Vagina (tissue), 2 donors: Measurements from ENCODE around the gene SYT1.

Experiments used
- CTCF ChIP-seq, 3 experiments: fragments of 450-650 bp in 2 of 3; fragments of 200-600 bp in 1 of 3; sonication (generic) in 1 of 3; IDR thresholded peaks; one replicate each; pipeline ENCODE4 v1.5.1; 2017 to 2019; ENCODE audit warnings: antibody characterized with exemption in 3 of 3, mild to moderate bottlenecking in 2 of 3, moderate library complexity in 2 of 3
- POLR2A ChIP-seq, 2 donors: fragments of 450-650 bp; IDR thresholded peaks; one replicate each; pipeline ENCODE4 v1.6.1; 2017; ENCODE audit warnings: antibody characterized with exemption in 2 of 2, mild to moderate bottlenecking in 2 of 2, moderate library complexity in 2 of 2
- POLR2AphosphoS5 ChIP-seq, 2 donors: sonication (generic); formaldehyde crosslinking; IDR thresholded peaks; one replicate each; pipeline ENCODE4 v1.9.0; 2017; ENCODE audit warnings: antibody characterized with exemption in 2 of 2, mild to moderate bottlenecking in 2 of 2, low read depth in 1 of 2; ENCODE audit not compliant: insufficient read depth in 1 of 2

- TF ChIP-seq POLR2AphosphoS5 (IDR thresholded peaks at IDR 0.05; ENCODE audit: insufficient read depth in 1 of 2, low read depth in 1 of 2) (no peak), CTCF (IDR thresholded peaks at IDR 0.05) (no peak), POLR2A (IDR thresholded peaks at IDR 0.05) (no peak)
These were observed 148.1 kb downstream of the SYT1 start for GRCh38 chr12:79012636-79013035.
